WERI-Rb-1 (cell line): ENCODE data around the gene UBE2G1.

Source experiments
- DNase-seq: peaks from one replicate; pipeline ENCODE4 v3.0.0-alpha.2; 2020
- H3K27ac ChIP-seq: fragments of 250-450 bp; sonication (Bioruptor Pico); 2 replicates; pipeline ENCODE4 v1.5.1; 2020; ENCODE audit warnings: mild to moderate bottlenecking, moderate library complexity
- H3K27me3 ChIP-seq: fragments of 250-450 bp; sonication (Bioruptor Pico); 2 replicates; pipeline ENCODE4 v1.5.1; 2021; ENCODE audit warnings: mild to moderate bottlenecking, low read depth, moderate library complexity; ENCODE audit not compliant: insufficient read depth, severe bottlenecking
- H3K36me3 ChIP-seq: fragments of 250-450 bp; sonication (Bioruptor Pico); 2 replicates; pipeline ENCODE4 v1.5.1; 2020; ENCODE audit warnings: mild to moderate bottlenecking, moderate library complexity
- H3K4me3 ChIP-seq: 2 replicates; pipeline ENCODE4 v1.5.1; 2011; ENCODE audit warnings: low read depth, mild to moderate bottlenecking, control low read depth, low read length
- H3K9me3 ChIP-seq: fragments of 250-450 bp; sonication (Bioruptor Pico); 2 replicates; pipeline ENCODE4 v1.5.1; 2021; ENCODE audit warnings: mild to moderate bottlenecking, moderate library complexity; ENCODE audit not compliant: severe bottlenecking
- TF ChIP-seq, protein P1 (sequence below): IDR thresholded peaks from 2 replicates; pipeline ENCODE4 v1.5.1; 2011; ENCODE audit warnings: low read depth, mild to moderate bottlenecking, control low read depth, inconsistent platforms, low read length

UBE2G1 gene

DNA sequence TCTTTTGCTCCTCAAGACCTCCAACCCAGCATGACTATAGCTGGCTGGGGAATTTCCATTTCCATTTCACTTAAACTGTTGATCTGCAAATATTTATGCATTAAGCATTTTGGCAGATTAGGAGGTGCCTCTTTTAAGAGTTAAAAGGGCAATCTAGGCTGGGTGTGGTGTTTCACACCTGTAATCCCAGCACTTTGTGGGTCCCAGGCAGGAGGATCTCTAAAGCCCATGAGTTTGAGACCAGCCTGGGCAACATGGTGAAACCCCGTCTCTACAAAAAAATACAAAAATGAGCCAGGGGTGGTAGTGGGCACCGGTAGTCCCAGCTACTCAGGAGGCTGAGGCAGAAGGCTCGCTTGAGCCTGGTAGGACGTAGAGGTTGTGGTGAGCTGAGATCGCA, 119.8 kb downstream of the UBE2G1 start:
- Histone ChIP-seq H3K27ac (no peak overlapping the region), H3K36me3 (peaks cover 19% of the 10 kb centered on the region), H3K9me3 (no peaks in the 10 kb centered on the region), H3K4me3 (no peak overlapping the region), H3K27me3 (no peaks in the 10 kb centered on the region)
- TF ChIP-seq, protein P1, sequence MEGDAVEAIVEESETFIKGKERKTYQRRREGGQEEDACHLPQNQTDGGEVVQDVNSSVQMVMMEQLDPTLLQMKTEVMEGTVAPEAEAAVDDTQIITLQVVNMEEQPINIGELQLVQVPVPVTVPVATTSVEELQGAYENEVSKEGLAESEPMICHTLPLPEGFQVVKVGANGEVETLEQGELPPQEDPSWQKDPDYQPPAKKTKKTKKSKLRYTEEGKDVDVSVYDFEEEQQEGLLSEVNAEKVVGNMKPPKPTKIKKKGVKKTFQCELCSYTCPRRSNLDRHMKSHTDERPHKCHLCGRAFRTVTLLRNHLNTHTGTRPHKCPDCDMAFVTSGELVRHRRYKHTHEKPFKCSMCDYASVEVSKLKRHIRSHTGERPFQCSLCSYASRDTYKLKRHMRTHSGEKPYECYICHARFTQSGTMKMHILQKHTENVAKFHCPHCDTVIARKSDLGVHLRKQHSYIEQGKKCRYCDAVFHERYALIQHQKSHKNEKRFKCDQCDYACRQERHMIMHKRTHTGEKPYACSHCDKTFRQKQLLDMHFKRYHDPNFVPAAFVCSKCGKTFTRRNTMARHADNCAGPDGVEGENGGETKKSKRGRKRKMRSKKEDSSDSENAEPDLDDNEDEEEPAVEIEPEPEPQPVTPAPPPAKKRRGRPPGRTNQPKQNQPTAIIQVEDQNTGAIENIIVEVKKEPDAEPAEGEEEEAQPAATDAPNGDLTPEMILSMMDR: no peak
- no peak for DNase-seq

DNA sequence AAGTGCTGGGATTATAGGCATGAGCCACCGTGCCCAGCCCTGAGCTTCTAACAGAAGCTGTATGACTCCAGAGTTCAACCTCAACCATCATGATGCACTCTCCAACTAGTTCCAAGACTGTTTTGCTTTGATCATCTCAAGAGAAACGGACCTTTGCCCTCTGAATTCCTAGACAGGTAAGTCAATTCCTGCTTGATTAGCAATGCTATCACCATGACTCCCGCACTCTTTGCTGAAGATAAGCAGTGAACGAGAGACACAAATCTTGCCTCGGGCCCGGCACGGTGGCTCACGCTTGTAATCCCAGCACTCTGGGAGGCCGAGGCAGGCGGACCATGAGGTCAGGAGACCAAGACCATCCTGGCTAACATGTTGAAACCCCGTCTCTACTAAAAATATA, 124.9 kb downstream of the UBE2G1 start:
- H3K27ac ChIP-seq: no peak overlapping the region
- no peaks in the 10 kb centered on the region for H3K27me3 ChIP-seq
- DNase-seq: no peak
- TF ChIP-seq, protein P1: no peak
- no peak overlapping the region for H3K4me3 ChIP-seq
- H3K9me3 ChIP-seq: no peaks in the 10 kb centered on the region
- peaks cover 33% of the 10 kb centered on the region for H3K36me3 ChIP-seq

DNA sequence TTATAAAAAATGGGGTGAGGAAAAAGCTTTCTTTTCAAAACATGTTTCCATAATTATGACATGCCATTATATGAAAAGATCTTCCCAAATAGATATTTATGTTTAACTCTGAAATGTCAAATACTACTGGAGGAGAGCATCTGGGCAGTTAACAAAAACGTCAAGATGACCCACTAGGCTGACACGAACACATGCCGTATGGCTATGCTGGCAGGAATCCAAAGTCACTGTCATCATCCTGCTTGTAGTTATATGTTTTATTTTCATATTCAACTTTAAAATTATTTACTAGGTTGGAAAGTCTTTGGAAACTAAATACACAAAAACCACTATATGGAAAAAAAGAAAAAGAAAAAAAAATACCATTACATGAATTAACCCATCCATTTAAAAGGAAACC, 130.0 kb downstream of the UBE2G1 start:
- H3K36me3 ChIP-seq: peaks cover 62% of the 10 kb centered on the region
- no peaks in the 10 kb centered on the region for H3K27me3 ChIP-seq
- TF ChIP-seq, protein P1: no peak
- no peak for DNase-seq
- H3K9me3 ChIP-seq: no peaks in the 10 kb centered on the region
- H3K4me3 ChIP-seq: no peak overlapping the region
- no peak overlapping the region for H3K27ac ChIP-seq

DNA sequence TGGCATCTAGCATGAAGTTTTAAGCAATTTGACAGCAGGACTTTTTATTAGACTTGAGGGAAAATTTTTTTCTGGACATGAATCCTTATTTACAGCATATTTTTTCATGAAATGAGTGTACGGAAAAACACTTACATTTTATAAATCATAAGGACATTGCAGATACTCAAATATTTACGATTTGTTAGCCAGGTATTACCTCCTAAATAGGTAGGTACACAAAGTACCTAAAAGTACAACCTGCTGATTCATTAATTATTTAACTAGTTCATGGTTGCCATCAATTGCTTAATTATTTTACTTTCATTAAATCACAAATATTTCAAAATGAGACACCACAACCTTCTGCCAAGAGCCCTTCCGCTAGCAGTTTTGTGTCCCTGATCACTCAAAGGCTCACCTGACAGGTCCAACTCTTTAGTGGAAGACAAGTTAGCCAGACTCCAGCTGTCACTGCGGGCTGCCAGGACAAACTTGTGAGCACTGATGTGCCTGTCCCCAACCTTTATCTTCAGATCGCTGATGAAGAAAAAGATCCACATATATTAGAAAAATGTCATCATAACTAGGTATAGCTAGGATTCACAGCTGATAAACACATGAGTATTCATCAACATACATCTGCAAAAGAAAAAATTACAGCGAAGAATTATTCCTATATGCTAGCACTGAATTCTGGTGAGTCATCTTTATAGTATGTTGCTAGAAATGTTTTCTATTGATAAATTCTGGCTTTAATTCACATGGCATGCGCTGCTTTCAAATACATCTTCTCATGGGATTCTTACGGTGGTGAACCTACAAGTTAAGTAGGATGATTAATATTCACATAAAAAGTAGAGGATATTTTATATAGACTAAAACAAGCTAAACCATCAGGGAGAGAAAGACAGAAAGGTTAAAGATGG, 130.8 kb downstream of the UBE2G1 start:
- peaks cover 62% of the 10 kb centered on the region for H3K36me3 ChIP-seq
- H3K27ac ChIP-seq: no peak overlapping the region
- H3K27me3 ChIP-seq: no peaks in the 10 kb centered on the region
- no peaks in the 10 kb centered on the region for H3K9me3 ChIP-seq
- TF ChIP-seq, protein P1: no peak
- H3K4me3 ChIP-seq: no peak overlapping the region
- no peak for DNase-seq

DNA sequence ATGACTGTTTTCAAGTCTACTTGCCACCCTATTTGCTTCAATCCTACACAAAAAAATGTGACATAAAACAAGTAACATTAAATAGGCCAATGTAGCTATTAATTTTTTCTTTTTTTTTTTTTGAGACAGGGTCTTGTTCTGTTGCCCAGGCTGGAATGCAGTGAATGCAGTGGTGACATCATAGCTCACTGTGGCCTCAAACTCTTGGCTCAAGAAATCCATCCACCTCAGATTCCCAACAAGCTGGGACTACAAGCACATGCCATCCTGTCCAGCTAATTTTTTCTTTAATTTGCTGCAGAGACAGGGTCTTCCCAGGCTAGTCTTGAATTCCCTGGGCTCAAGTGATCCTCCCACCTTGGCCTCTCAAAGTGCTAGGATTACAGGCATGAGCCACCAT, 132.1 kb downstream of the UBE2G1 start:
- Histone ChIP-seq H3K4me3 (no peak overlapping the region), H3K27ac (no peak overlapping the region), H3K9me3 (no peaks in the 10 kb centered on the region), H3K27me3 (no peaks in the 10 kb centered on the region), H3K36me3 (peaks cover 54% of the 10 kb centered on the region)
- TF ChIP-seq, protein P1: no peak
- no peak for DNase-seq
